GM12878 (cell line): ENCODE results near the gene SLIT1. TPM values are rescaled to one million over a fixed set of nuclear protein-coding genes. Genes with fewer than 3 reads are reported as not detected.

Experiments used
- ATAC-seq: fragments of 200-7000 bp; cut with Tn5 transposase; 3 replicates; pipeline ENCODE4 v1.9.1; 2020; ENCODE audit warnings: mild to moderate bottlenecking, moderate library complexity
- BruUV-seq: library from RNA; stranded (reverse); fragments of 400-500 nt; replicated peaks from 2 replicates; lab custom pipeline; 2021; lab: Mats Ljungman, UMichigan
- CTCF ChIA-PET: fragments of 300-600 bp; sonication (Branson Sonifier 250); formaldehyde crosslinking; extraction: SDS; loops from one replicate; lab custom pipeline; 2021; ENCODE audit warnings: inconsistent platforms; lab: Yijun Ruan, JAX
- POLR2A ChIA-PET: fragments of 350-600 bp; formaldehyde crosslinking; extraction: SDS; loops from one replicate; lab custom pipeline; 2021; ENCODE audit warnings: inconsistent platforms; lab: Charles Lee
- RAD21 ChIA-PET: fragments of 300-600 bp; sonication (Branson Sonifier 250); formaldehyde crosslinking; loops from one replicate; lab custom pipeline; 2023; ENCODE audit warnings: antibody characterized with exemption; ENCODE audit not compliant: unreplicated experiment; lab: Charles Lee
- SMC1A ChIA-PET: fragments of 300-600 bp; sonication (Branson Sonifier 250); formaldehyde crosslinking; loops from one replicate; lab custom pipeline; 2023; ENCODE audit not compliant: unreplicated experiment, uncharacterized antibody; lab: Charles Lee
- DNase-seq: peaks from one replicate; pipeline ENCODE4 v3.0.0-alpha.2; 2011; ENCODE audit warnings: low read depth, low spot score
- FAIRE-seq: peaks from 3 replicates; lab custom pipeline; 2011; peaks lifted over from hg19 to GRCh38; lab: Jason Lieb, UNC
- H2AFZ ChIP-seq: 2 replicates; pipeline ENCODE4 v1.6.0; 2011; ENCODE audit warnings: low read depth, low read length, control low read depth; ENCODE audit not compliant: control insufficient read depth
- H3K27ac ChIP-seq: 2 replicates; pipeline ENCODE4 v1.5.1; 2011; ENCODE audit warnings: control low read depth; ENCODE audit not compliant: control insufficient read depth, insufficient read depth
- H3K27me3 ChIP-seq, 2 experiments: replicated peaks in 1 of 2; 2 replicates each; pipeline versions ENCODE4 v1.6.0 to v1.6.1; 2011; ENCODE audit warnings: low read length in 1 of 2; ENCODE audit not compliant: control insufficient read depth in 2 of 2, insufficient read depth in 2 of 2
- H3K36me3 ChIP-seq, 2 experiments: 2 replicates each; pipeline ENCODE4 v1.5.1; 2011; ENCODE audit warnings: low read length in 1 of 2; ENCODE audit not compliant: control insufficient read depth in 2 of 2, insufficient read depth in 2 of 2
- H3K4me1 ChIP-seq: 2 replicates; pipeline ENCODE4 v1.6.1; 2011; ENCODE audit warnings: mild to moderate bottlenecking, low read length, moderate library complexity, mixed read lengths; ENCODE audit not compliant: control insufficient read depth, insufficient read depth
- H3K4me2 ChIP-seq: 2 replicates; pipeline ENCODE4 v1.6.0; 2011; ENCODE audit warnings: control low read depth; ENCODE audit not compliant: control insufficient read depth, insufficient read depth
- H3K4me3 ChIP-seq: fragments of 200-600 bp; sonication (generic); 2 replicates; pipeline ENCODE4 v1.5.1; 2016
- H3K79me2 ChIP-seq: 2 replicates; pipeline ENCODE4 v1.6.0; 2011; ENCODE audit warnings: low read length; ENCODE audit not compliant: control insufficient read depth, insufficient read depth
- H3K9ac ChIP-seq: 2 replicates; pipeline ENCODE4 v1.8.0; 2011; ENCODE audit warnings: low read length, control low read depth, mixed read lengths; ENCODE audit not compliant: control insufficient read depth, insufficient read depth
- H3K9me3 ChIP-seq: replicated peaks from 3 replicates; pipeline ENCODE4 v1.5.1; 2011; ENCODE audit warnings: mild to moderate bottlenecking, low read length; ENCODE audit not compliant: control insufficient read depth, insufficient read depth
- H4K20me1 ChIP-seq: 2 replicates; pipeline ENCODE4 v1.6.0; 2011; ENCODE audit not compliant: control insufficient read depth, insufficient read depth
- ASH2L ChIP-seq: fragments of 300-600, 200-600 bp; sonication (generic); IDR thresholded peaks from 2 replicates; pipeline ENCODE4 v1.6.1; 2017; ENCODE audit warnings: low read depth, mild to moderate bottlenecking, borderline replicate concordance
- CREB1 ChIP-seq: IDR thresholded peaks from 2 replicates; pipeline ENCODE4 v1.6.1; 2012; ENCODE audit warnings: low read depth, mild to moderate bottlenecking, inconsistent platforms
- MLLT1 ChIP-seq: fragments of 450-650 bp; IDR thresholded peaks from 2 replicates; pipeline ENCODE4 v1.6.1; 2016; ENCODE audit warnings: mild to moderate bottlenecking
- PAX5 ChIP-seq: IDR thresholded peaks from 2 replicates; pipeline ENCODE4 v1.6.1; 2011; ENCODE audit warnings: low read depth, low read length, borderline replicate concordance
- SMAD1 ChIP-seq: fragments of 450-650 bp; IDR thresholded peaks from 2 replicates; pipeline ENCODE4 v1.6.1; 2018; ENCODE audit warnings: mild to moderate bottlenecking, low read depth; ENCODE audit not compliant: partially characterized antibody
- SMC3 ChIP-seq: IDR thresholded peaks from 2 replicates; pipeline ENCODE4 v1.6.1; 2011; ENCODE audit warnings: low read length, improper control_type of control experiment, borderline replicate concordance
- SUPT20H ChIP-seq: IDR thresholded peaks from 2 replicates; pipeline ENCODE4 v1.6.1; 2011; ENCODE audit warnings: low read depth, mild to moderate bottlenecking, low read length, moderate library complexity, borderline replicate concordance; ENCODE audit not compliant: control insufficient read depth
- whole genome bisulfite sequencing: methylation state at CpG from one replicate; pipeline ENCODE4 v1.1.6; 2016; ENCODE audit warnings: low lambda C conversion rate; ENCODE audit not compliant: insufficient replicate concordance, insufficient coverage; ENCODE audit errors: missing lambda C conversion rate; 5-methylcytosine and 5-hydroxymethylcytosine counted together
- in situ Hi-C: fragments of 300-500 bp; cut with MboI; formaldehyde crosslinking; loops from 9 replicates; pipeline ENCODE4 v1.14.3; 2018; ENCODE audit warnings: mixed read lengths
- intact Hi-C: fragments of 100-400 bp; cut with micrococcal nuclease; formaldehyde crosslinking; loops from one replicate; pipeline ENCODE4 v1.14.2; 2022; ENCODE audit not compliant: unreplicated experiment
- polyA plus RNA-seq, 11 experiments: library from polyadenylated mRNA; depleted of rRNA in 4 of 11; unstranded in 6 of 11; stranded (reverse) in 5 of 11; fragments of >200 nt; fragmentation: Nextera tagmentation in 4 of 11; fragmentation: Illumina TruSeq in 1 of 11; extraction: Ambion mirVana in 4 of 11; extraction: Trizol in 1 of 11; gene quantifications; 1 replicate in 1 of 11; 2 replicates in 10 of 11; pipeline versions ENCODE4 v1.2.1 to v1.2.3, GENCODE V29; 2011 to 2016; ENCODE audit warnings: inconsistent platforms in 2 of 11, missing spikeins in 2 of 11, low read depth in 1 of 11
- total RNA-seq, 4 experiments: library from RNA; depleted of rRNA in 3 of 4; stranded (reverse); fragments of >200 nt in 3 of 4; fragmentation: Illumina TruSeq in 1 of 4; extraction: Trizol in 1 of 4; gene quantifications; 2 replicates each; pipeline versions ENCODE4 v1.2.1 to v1.2.3, GENCODE V29; 2013 to 2021

The SLIT1 gene
- total and polyA plus RNA-seq, 10 of the 15 experiments (the other 5 are each of a cell fraction or from before 2014, with no cell fraction given): 0.04 to 0.19 (median 0.06) TPM; not detected in 4

- no peak for DNase-seq
- CTCF ChIA-PET: interaction anchor here (0.7 to 22.9 kb wide), 19 partner anchors 8 to 158 kb away, joined by 3 to 651 read pairs (median 7); no protein-coding TSS in a partner anchor
- intact Hi-C loops (loop anchor here (1.0 to 5.0 kb wide), 2 partner anchors 58 to 122 kb away; no protein-coding TSS in a partner anchor), in situ Hi-C loops (no loop called here)
- SMC1A ChIA-PET: interaction anchor here (0.7 to 4.2 kb wide), 7 partner anchors 8 to 406 kb away, joined by 3 to 21 read pairs (median 3); no protein-coding TSS in a partner anchor
- POLR2A ChIA-PET: no interaction called here
- no peaks in the 10 kb centered on the region for H4K20me1 ChIP-seq
- H3K79me2 ChIP-seq: no peaks in the 10 kb centered on the region
- no peak overlapping the region; the same call in 1 of the 2 replicates for H2AFZ ChIP-seq
- peaks cover 10% of the 10 kb centered on the region; the same call in 1 of the 2 replicates for H3K4me1 ChIP-seq
- ATAC-seq: no peak
- H3K36me3 ChIP-seq: no peaks in the 10 kb centered on the region
- no peaks in the 10 kb centered on the region for H3K9me3 ChIP-seq
- TF ChIP-seq MLLT1 (no peak), PAX5 (0 out of 2 replicates have a peak, but pooled peaks have one; percentile 40)
- no peak overlapping the region for H3K9ac ChIP-seq
- H3K4me2 ChIP-seq: peak overlapping the region; percentile 95
- no peak overlapping the region for H3K27ac ChIP-seq
- RAD21 ChIA-PET: interaction anchor here (1.1 to 3.4 kb wide), 3 partner anchors 15 to 123 kb away, joined by 3 to 23 read pairs (median 5); no protein-coding TSS in a partner anchor
- no TSS peak for BruUV-seq
- H3K27me3 ChIP-seq: no peaks in the 10 kb centered on the region; a peak in 1 of 4 replicates
- 24% methylated on average over 11 of the region's 11 CpGs for WGBS
- H3K4me3 ChIP-seq: peak overlapping the region; percentile 79
- FAIRE-seq: no peak
These were observed 10.0 kb upstream of the SLIT1 start for GRCh38 chr10:97195706-97196222.

GRCh38 chr10:97192952-97193435 is 7.2 kb upstream of the SLIT1 start:
- SMC1A ChIA-PET: interaction anchor here (1.0 to 1.1 kb wide), 2 partner anchors 76 to 120 kb away, joined by 3 read pairs; no protein-coding TSS in a partner anchor
- ATAC-seq: no peak
- in situ Hi-C loops: no loop called here
- intact Hi-C loops: no loop called here
- FAIRE-seq: no peak
- BruUV-seq: no TSS peak
- H3K4me2 ChIP-seq: no peak overlapping the region
- no peaks in the 10 kb centered on the region for H3K9me3 ChIP-seq
- H3K9ac ChIP-seq: no peak overlapping the region
- RAD21 ChIA-PET: interaction anchor here (1.8 kb wide), 1 partner anchor 120 kb away, joined by 5 read pairs; no protein-coding TSS in a partner anchor
- CTCF ChIA-PET: interaction anchor here (0.6 to 22.9 kb wide), 8 partner anchors 8 to 156 kb away, joined by 3 to 651 read pairs (median 4); no protein-coding TSS in a partner anchor
- TF ChIP-seq SUPT20H (no peak), SMC3 (no peak), CREB1 (no peak), SMAD1 (no peak), ASH2L (no peak)
- no peak for DNase-seq
- no peaks in the 10 kb centered on the region for H4K20me1 ChIP-seq
- H3K27ac ChIP-seq: no peak overlapping the region
- no peaks in the 10 kb centered on the region; a peak in 1 of 4 replicates for H3K27me3 ChIP-seq
- no peaks in the 10 kb centered on the region for H3K36me3 ChIP-seq
- no peak overlapping the region for H2AFZ ChIP-seq
- H3K79me2 ChIP-seq: no peaks in the 10 kb centered on the region
- no peak overlapping the region for H3K4me3 ChIP-seq
- 65% methylated on average over 5 of the region's 5 CpGs for WGBS
- POLR2A ChIA-PET: interaction anchor here (0.6 kb wide), 1 partner anchor 231 kb away, joined by 3 read pairs; no protein-coding TSS in a partner anchor
- H3K4me1 ChIP-seq: 0 out of 2 replicates have a peak, but pooled peaks cover 3% of the 10 kb centered on the region
